Testis (tissue), 3 donors: Measurements from ENCODE around the gene MACF1. TPM values are rescaled to one million over a fixed set of nuclear protein-coding genes. Genes with fewer than 3 reads are reported as not detected.
"Not testable (repeated sequence)": the region's sequence is repeated elsewhere in the genome, so short reads cannot be mapped to it uniquely, and the experiment has no call there.

Experiments
- DNase-seq: peaks from one replicate; pipeline ENCODE4 v3.0.0-alpha.2; 2019
- H3K27ac ChIP-seq, 2 donors: fragments of 200-600 bp; sonication (generic); one replicate each; pipeline ENCODE4 v1.5.1; 2019
- H3K27me3 ChIP-seq: fragments of 200-600 bp; sonication (generic); one replicate; pipeline ENCODE4 v1.5.1; 2019
- H3K36me3 ChIP-seq: fragments of 200-600 bp; sonication (generic); one replicate; pipeline ENCODE4 v1.5.1; 2017; ENCODE audit warnings: low read depth; ENCODE audit errors: missing control alignments
- H3K4me1 ChIP-seq: fragments of 200-600 bp; sonication (generic); one replicate; pipeline ENCODE4 v1.5.1; 2019
- H3K4me3 ChIP-seq, 2 donors: fragments of 200-600 bp; sonication (generic); one replicate each; pipeline ENCODE4 v1.5.1; 2017 to 2019
- H3K9me3 ChIP-seq: fragments of 200-600 bp; sonication (generic); one replicate; pipeline ENCODE4 v1.5.1; 2017
- POLR2A ChIP-seq: fragments of 450-650 bp; IDR thresholded peaks from one replicate; pipeline ENCODE4 v1.6.1; 2017; ENCODE audit warnings: antibody characterized with exemption, mild to moderate bottlenecking, moderate library complexity
- WGBS, 2 donors: methylation state at CpG; one replicate each; pipeline ENCODE4 v1.1.5; 2018; 5-methylcytosine and 5-hydroxymethylcytosine counted together
- intact Hi-C: fragments of 100-400 bp; cut with DNase I; formaldehyde crosslinking; loops from one replicate; pipeline ENCODE4 v1.15.1; 2023; ENCODE audit warnings: low total_unique reads
- polyA plus RNA-seq: library from polyadenylated mRNA; stranded (reverse); fragments of 350-450 nt; fragmentation: Illumina TruSeq; extraction: RNeasy Lipid Tissue Mini Kit (QIAGEN cat#74804); gene quantifications from one replicate; pipeline ENCODE4 v1.2.3, GENCODE V29; 2014; ENCODE audit warnings: low read depth, low replicate concordance; ENCODE audit not compliant: insufficient read depth
- total RNA-seq, 2 donors: library from RNA; depleted of rRNA; stranded (reverse); fragments of >200 nt; gene quantifications; one replicate each; pipeline ENCODE4 v1.2.3, GENCODE V29; 2016
- TF ChIP-seq, protein P1 (sequence below), 3 experiments: fragments of 450-650 bp in 2 of 3; fragments of 200-600 bp in 1 of 3; sonication (generic) in 1 of 3; IDR thresholded peaks; one replicate each; pipeline ENCODE4 v1.5.1; 2016 to 2019; ENCODE audit warnings: antibody characterized with exemption in 3 of 3, mild to moderate bottlenecking in 2 of 3, moderate library complexity in 1 of 3

The MACF1 gene
- total and polyA plus RNA-seq, 3 donors from 2014 or later, result 136 to 494 (median 422) TPM

DNA sequence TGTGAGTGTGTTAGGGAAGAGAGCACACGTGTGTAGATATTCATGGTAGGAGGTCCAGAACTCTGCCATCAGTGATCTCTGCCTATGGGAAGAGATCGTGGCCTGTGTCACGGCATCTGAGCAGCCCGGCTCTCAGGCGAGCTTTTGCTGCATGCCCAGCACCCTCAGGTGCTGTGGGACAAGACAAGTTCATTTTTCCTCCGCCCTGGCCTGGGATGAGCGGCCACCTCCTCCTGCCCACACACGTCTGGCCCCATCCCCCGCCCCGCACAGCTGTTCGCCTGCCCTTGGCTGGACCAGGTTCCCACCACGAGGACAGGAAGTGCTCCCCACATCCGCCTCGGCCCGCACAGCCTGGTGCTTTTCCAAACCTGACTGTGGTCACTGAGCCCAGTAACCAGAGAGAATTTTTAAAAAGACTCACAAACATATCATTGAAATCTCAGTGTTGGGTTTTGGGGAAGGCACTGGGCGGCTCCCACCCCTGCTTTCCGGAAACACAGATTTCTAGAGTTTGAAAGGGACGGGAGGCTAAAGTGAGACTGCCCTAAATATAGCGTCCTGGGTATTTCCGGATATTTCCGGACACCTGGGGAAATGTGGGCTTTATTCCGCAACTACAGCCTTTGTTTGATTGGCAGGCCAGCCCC, 305.0 kb downstream of the MACF1 start:
- TF ChIP-seq POLR2A, result no peak
- TF ChIP-seq, protein P1, sequence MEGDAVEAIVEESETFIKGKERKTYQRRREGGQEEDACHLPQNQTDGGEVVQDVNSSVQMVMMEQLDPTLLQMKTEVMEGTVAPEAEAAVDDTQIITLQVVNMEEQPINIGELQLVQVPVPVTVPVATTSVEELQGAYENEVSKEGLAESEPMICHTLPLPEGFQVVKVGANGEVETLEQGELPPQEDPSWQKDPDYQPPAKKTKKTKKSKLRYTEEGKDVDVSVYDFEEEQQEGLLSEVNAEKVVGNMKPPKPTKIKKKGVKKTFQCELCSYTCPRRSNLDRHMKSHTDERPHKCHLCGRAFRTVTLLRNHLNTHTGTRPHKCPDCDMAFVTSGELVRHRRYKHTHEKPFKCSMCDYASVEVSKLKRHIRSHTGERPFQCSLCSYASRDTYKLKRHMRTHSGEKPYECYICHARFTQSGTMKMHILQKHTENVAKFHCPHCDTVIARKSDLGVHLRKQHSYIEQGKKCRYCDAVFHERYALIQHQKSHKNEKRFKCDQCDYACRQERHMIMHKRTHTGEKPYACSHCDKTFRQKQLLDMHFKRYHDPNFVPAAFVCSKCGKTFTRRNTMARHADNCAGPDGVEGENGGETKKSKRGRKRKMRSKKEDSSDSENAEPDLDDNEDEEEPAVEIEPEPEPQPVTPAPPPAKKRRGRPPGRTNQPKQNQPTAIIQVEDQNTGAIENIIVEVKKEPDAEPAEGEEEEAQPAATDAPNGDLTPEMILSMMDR (IDR thresholded peaks at IDR 0.05), result no peak
- WGBS, 2 donors, result 61 to 68% methylated on average over 20 to 22 of the region's 22 CpGs

DNA sequence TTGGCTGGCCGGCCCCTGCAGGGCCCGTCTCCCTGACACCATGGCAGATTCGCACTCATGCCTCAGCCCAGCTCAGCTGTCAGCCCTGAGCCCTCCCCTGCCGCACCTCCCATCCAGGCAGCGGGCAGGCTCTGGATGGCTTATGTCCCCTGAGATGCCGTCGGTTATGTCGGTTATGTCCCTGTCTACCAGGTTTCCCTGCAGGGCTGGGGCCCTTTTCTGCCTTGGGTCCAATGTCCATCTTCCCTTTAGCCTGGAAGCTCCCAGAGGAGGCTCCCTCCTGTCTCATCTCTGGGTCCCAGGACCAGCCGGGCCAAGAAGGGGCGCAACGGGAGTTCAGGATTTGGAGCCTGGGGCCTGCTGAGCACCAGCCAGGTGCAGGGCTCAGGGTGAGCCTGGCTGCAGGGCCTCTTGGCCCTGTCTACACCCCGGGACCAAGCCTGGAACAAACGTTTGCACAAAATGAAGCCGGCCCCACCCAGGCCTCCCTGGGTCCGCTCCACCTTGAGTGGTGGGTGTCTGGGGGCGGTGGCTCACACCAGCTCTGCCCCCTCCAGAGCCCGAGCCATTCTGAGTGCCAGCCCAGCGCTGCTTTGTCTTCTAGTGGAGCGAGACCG, 306.2 kb downstream of the MACF1 start:
- H3K4me1 ChIP-seq, H3K4me3 ChIP-seq, H3K36me3 ChIP-seq, H3K9me3 ChIP-seq, intact Hi-C loops, DNase-seq, H3K27ac ChIP-seq, H3K27me3 ChIP-seq: not testable (repeated sequence)
- WGBS, 2 donors, result 91 to 93% methylated on average over 7 to 14 of the region's 20 CpGs

More for the DNA sequence above, 305.0 kb downstream of the MACF1 start:
- Histone ChIP-seq H3K27ac (peak overlapping the region in 1 of 2 donors; percentile 72), H3K9me3 (no peaks in the 10 kb centered on the region), H3K36me3 (no peaks in the 10 kb centered on the region), H3K4me1 (peaks cover 4% of the 10 kb centered on the region), H3K27me3 (no peaks in the 10 kb centered on the region), H3K4me3 (no peak overlapping the region)
- intact Hi-C loops, result no loop called here
- DNase-seq, result peak; percentile 60

DNA sequence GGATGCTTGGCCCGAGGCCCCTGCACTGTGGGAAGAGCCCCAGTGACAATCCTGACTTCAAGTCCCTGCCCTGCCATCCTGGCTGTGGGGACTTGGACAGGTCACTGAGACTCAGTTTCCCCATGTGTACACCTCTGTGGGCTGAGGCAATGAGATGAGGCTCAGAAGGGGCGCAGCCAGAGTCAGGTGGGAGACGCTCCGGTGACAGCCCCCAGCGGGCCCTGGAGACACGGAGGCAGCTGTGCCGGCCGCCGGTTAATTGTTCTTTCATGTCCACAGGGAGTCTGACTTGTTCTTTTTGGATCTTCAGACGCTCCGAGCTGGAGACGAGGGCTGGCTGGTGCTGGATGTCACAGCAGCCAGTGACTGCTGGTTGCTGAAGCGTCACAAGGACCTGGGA, 307.0 kb downstream of the MACF1 start:
- H3K4me1 ChIP-seq, DNase-seq, H3K36me3 ChIP-seq, H3K4me3 ChIP-seq, H3K9me3 ChIP-seq, intact Hi-C loops, H3K27me3 ChIP-seq, H3K27ac ChIP-seq: not testable (repeated sequence)
- WGBS, 2 donors, result 78% methylated on average over 8 of the region's 13 CpGs; no CpG with 5 or more reads in 1 of the 2 donors

DNA sequence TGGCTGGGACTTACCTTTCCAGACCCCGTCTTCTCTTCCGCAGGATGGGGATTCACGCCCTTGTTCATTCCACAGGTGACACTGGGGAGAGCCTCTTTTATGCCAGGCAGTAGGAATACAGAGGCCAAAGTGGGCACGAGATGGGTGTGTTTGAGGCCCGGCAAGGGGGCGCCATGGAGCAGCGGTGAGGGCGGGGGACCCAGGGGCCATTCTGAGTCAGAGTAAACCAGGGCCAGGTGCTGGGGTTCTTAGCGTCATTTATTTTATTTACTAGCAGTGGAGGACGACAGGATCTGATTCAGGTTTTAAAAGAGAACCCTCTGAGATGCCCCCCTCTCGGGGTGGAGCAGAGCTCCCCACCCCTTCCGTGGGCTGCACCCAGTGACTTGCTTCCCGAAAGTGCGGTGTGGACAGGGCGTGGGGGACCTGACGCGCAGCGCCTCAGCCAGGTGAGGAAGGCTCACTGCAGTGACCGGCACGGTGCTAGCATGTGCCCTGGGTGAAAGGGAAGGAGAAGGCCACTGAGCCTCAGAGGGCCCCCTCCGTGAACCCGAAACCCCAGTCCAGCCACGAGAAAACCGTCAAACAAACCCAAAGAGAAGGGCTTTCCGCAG, 307.8 kb downstream of the MACF1 start:
- H3K27me3 ChIP-seq, H3K4me1 ChIP-seq, DNase-seq, H3K36me3 ChIP-seq, H3K9me3 ChIP-seq, H3K27ac ChIP-seq, H3K4me3 ChIP-seq, intact Hi-C loops: not testable (repeated sequence)
- WGBS, 2 donors, result 90% methylated on average over 4 of the region's 25 CpGs; no CpG with 5 or more reads in 1 of the 2 donors

DNA sequence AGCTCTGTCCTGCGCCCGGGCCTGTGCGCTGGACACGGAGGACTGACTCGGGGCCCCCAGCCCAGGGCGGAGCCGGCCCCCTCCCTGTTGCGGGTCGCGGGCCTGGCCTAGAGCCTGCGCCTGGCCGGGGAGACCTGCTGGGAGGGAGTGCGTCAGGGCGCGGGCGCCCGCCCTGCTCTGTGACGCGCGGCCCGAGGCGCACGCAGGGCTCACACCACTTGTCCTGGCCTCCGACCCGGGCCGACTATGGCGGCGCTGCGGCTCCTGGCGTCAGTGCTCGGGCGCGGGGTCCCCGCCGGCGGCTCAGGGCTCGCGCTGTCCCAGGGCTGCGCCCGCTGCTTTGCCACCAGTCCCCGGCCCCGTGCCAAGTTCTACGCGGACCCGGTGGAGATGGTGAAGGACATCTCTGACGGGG, 310.2 kb downstream of the MACF1 start:
- peak; percentile 66 for DNase-seq
- H3K9me3 ChIP-seq, intact Hi-C loops, H3K4me1 ChIP-seq, H3K36me3 ChIP-seq, H3K27me3 ChIP-seq: not testable (repeated sequence)
- peak overlapping the region; percentile 50 to 71 for H3K27ac ChIP-seq
- H3K4me3 ChIP-seq, result peak overlapping the region; percentile 24 to 50
- 2% methylated on average over 25 of the region's 46 CpGs; no CpG with 5 or more reads in 1 of the 2 donors for WGBS, 2 donors

DNA sequence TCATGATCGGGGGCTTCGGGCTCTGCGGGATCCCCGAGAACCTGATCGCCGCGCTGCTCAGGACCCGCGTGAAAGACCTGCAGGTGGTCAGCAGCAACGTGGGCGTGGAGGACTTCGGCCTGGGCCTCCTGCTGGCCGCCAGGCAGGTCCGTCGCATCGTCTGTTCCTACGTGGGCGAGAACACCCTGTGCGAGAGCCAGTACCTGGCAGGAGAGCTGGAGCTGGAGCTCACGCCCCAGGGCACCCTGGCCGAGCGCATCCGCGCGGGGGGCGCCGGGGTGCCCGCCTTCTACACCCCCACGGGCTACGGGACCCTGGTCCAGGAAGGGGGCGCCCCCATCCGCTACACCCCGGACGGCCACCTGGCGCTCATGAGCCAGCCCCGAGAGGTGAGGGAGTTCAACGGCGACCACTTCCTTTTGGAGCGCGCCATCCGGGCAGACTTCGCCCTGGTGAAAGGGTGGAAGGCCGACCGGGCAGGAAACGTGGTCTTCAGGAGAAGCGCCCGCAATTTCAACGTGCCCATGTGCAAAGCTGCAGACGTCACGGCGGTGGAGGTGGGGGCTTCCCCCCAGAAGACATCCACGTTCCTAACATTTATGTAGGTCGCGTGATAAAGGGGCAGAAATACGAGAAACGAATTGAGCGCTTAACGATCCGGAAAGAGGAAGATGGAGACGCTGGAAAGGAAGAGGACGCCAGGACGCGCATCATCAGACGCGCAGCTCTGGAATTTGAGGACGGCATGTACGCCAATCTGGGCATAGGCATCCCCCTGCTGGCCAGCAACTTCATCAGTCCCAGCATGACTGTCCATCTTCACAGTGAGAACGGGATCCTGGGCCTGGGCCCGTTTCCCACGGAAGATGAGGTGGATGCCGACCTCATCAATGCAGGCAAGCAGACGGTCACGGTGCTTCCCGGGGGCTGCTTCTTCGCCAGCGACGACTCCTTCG, 310.9 kb downstream of the MACF1 start:
- WGBS, 2 donors, result 24 to 26% methylated on average over 12 to 25 of the region's 78 CpGs
- H3K27me3 ChIP-seq, intact Hi-C loops, H3K36me3 ChIP-seq, H3K4me1 ChIP-seq, H3K9me3 ChIP-seq, DNase-seq: not testable (repeated sequence)
- Histone ChIP-seq H3K4me3 (peak overlapping the region in 1 of 2 donors; percentile 50), H3K27ac (peak overlapping the region in 1 of 2 donors; percentile 71)

DNA sequence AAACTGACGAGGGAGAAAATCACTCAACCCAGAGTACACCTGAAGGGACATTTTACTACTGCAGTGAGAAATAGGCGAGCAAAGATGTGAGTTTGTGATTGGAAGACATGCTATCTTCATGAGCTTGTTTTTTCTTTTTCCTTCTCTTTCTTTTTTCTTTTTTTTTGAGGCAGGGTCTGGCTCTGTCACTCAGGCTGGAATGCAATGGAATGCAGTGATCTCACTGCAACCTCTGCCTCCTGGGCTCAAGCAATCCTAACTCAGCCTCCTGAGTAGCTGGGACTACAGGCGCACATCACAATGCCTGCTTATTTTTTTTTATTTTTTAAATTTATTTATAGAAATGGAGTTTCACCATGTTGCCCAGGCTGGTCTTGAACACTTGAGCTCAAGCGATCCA, 312.3 kb downstream of the MACF1 start:
- H3K4me3 ChIP-seq, H3K27me3 ChIP-seq, H3K9me3 ChIP-seq, H3K4me1 ChIP-seq, intact Hi-C loops, H3K27ac ChIP-seq, H3K36me3 ChIP-seq, DNase-seq: not testable (repeated sequence)
- 80 to 83% methylated on average over 4 of the region's 4 CpGs for WGBS, 2 donors

DNA sequence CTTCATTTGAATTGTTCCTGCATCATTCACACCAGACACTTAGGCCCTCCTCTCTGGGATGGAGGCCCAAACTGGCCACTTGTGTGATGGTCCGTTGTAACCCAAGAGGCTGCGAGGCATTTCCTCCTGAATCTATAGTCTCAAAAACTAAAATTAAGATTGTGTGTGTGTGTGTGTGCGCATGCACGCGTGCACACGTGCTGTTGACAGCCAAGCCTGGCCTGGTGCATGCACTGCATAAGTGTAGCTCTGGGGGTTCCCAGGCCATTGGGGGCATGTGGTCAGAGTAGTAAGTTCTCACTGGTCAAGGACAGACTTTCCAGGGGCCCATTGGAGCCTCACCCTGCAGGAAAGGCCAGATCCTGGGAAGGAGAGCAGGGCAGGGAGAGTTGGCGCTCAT, 313.4 kb downstream of the MACF1 start:
- H3K4me3 ChIP-seq, H3K27me3 ChIP-seq, DNase-seq, H3K36me3 ChIP-seq, H3K4me1 ChIP-seq, H3K27ac ChIP-seq, intact Hi-C loops, H3K9me3 ChIP-seq: not testable (repeated sequence)
- 91% methylated on average over 5 of the region's 7 CpGs; no CpG with 5 or more reads in 1 of the 2 donors for WGBS, 2 donors

DNA sequence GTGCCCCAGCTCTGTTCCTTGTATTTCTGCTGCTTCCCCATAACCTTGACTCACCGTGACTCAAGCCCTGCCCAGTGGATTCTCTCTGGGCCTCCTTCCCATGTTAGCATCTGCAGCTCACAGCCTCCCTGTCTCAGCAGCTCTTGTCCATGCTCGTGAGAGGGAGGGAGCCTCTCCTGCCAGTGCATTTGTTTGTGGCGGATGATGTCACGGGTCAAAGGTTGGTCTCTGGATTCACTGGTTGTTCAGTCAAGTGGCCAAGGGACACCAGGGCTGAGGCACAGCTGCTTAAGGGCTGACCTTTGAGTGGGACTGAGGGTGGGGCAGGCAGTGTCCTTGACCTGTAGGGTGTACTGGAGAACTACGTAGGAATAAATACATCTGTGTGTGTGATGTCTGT, 314.9 kb downstream of the MACF1 start:
- H3K4me1 ChIP-seq, result not testable (repeated sequence)

DNA sequence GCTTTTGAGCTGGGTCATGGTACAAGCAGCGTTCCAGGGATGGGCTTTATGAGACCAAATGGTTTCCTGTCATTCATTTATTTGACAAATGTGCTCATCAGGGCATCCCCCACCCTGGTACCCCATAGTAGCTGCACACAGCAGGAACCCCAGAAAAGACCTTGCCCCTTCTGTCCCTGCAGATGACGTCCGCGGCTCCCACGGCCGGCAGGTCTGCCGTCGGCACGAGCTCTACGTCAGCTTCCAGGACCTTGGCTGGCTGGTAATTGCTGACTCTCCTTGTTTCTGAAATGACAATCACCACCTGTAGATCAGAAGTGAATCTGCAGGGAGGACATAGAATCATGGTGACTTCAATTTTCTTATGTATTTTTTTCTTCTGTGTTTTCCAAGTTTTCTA, 317.7 kb downstream of the MACF1 start:
- H3K4me1 ChIP-seq, intact Hi-C loops, H3K27ac ChIP-seq, H3K36me3 ChIP-seq, H3K9me3 ChIP-seq, H3K4me3 ChIP-seq, H3K27me3 ChIP-seq, DNase-seq: not testable (repeated sequence)
- WGBS, 2 donors, result 72 to 92% methylated on average over 9 to 10 of the region's 10 CpGs

More for the DNA sequence above, 314.9 kb downstream of the MACF1 start:
- H3K27me3 ChIP-seq, H3K9me3 ChIP-seq, H3K27ac ChIP-seq, intact Hi-C loops, H3K4me3 ChIP-seq, DNase-seq, H3K36me3 ChIP-seq: not testable (repeated sequence)
- WGBS, 2 donors, result 37% methylated on average over 3 of the region's 5 CpGs; no CpG with 5 or more reads in 1 of the 2 donors
